Hepatic stellate cell (primary cell): ENCODE measurements around the gene ASB16.
"Not testable (repeated sequence)": the region's sequence is repeated elsewhere in the genome, so short reads cannot be mapped to it uniquely, and the experiment has no call there.

Source experiments
- DNase-seq: peaks from one replicate; pipeline ENCODE4 v3.0.0; 2011; ENCODE audit warnings: low spot score

The ASB16 gene

GRCh38 chr17:44170499-44171201 lies at the start of gene ASB16:
ASB16 (plus strand) TSS chr17:44170704; CDS start chr17:44170790, 86 bp downstream.
- peak; percentile 80 for DNase-seq

- DNase-seq = no peak
These were observed 49.5 kb upstream of the ASB16 start for GRCh38 chr17:44120851-44121605.

- DNase-seq = no peak
These were observed 48.3 kb upstream of the ASB16 start for GRCh38 chr17:44121997-44122815.

GRCh38 chr17:44122816-44123355 lies 47.6 kb upstream of the ASB16 start:
- no peak for DNase-seq

GRCh38 chr17:44123356-44124117 lies 47.0 kb upstream of the ASB16 start, which contains the start of gene HDAC5:
HDAC5 (minus strand) TSS chr17:44123641; CDS start chr17:44117515, 6,126 bp downstream.
- DNase-seq = peak; percentile 96

- DNase-seq = no peak
These were observed 46.4 kb upstream of the ASB16 start for GRCh38 chr17:44124118-44124438.

- no peak for DNase-seq
These were observed 42.1 kb upstream of the ASB16 start for GRCh38 chr17:44128383-44128782.

- no peak for DNase-seq
These were observed 39.7 kb upstream of the ASB16 start for GRCh38 chr17:44130693-44131349.

- DNase-seq = not testable (repeated sequence)
These were observed 39.1 kb upstream of the ASB16 start for GRCh38 chr17:44131372-44131771.

GRCh38 chr17:44132275-44132821 lies 38.2 kb upstream of the ASB16 start:
- DNase-seq = no peak

GRCh38 chr17:44133918-44134476 lies 36.5 kb upstream of the ASB16 start:
- DNase-seq = no peak

- no peak for DNase-seq
These were observed 35.5 kb upstream of the ASB16 start for GRCh38 chr17:44134752-44135568.

GRCh38 chr17:44137891-44138709 lies 32.4 kb upstream of the ASB16 start:
- peak; percentile 99 for DNase-seq

GRCh38 chr17:44143921-44144320 lies 26.6 kb upstream of the ASB16 start:
- not testable (repeated sequence) for DNase-seq

- DNase-seq = no peak
These were observed 25.4 kb upstream of the ASB16 start for GRCh38 chr17:44144966-44145739.

- no peak for DNase-seq
These were observed 23.8 kb upstream of the ASB16 start for GRCh38 chr17:44146375-44147346.

- no peak for DNase-seq
These were observed 22.7 kb upstream of the ASB16 start for GRCh38 chr17:44147812-44148211.
